Aorta (tissue), 5 donors: ENCODE measurements around the gene SETMAR. TPM values are rescaled to one million over a fixed set of nuclear protein-coding genes. Genes with fewer than 3 reads are reported as not detected.

Experiments
- ATAC-seq: fragments of 200-7000 bp; cut with Tn5 transposase; one replicate; pipeline ENCODE4 v1.9.1; 2022; ENCODE audit warnings: moderate library complexity; ENCODE audit not compliant: low FRiP score
- DNase-seq, 2 donors: peaks; one replicate each; pipeline ENCODE4 v3.0.0-alpha.2; 2020
- H3K27ac ChIP-seq, 2 donors: one replicate each; pipeline ENCODE4 v1.5.1; 2013; ENCODE audit warnings: low read length in 2 of 2, mild to moderate bottlenecking in 2 of 2, moderate library complexity in 2 of 2, control low read depth in 1 of 2, inconsistent platforms in 1 of 2, low read depth in 1 of 2
- H3K27me3 ChIP-seq, 2 donors: one replicate each; pipeline ENCODE4 v1.6.1; 2013; ENCODE audit warnings: control low read depth in 1 of 2, low read length in 1 of 2, mild to moderate bottlenecking in 1 of 2, moderate library complexity in 1 of 2; ENCODE audit not compliant: insufficient read depth in 2 of 2, control insufficient read depth in 1 of 2
- H3K36me3 ChIP-seq, 2 donors: one replicate each; pipeline ENCODE4 v1.6.1; 2013; ENCODE audit warnings: control low read depth in 1 of 2, low read length in 1 of 2, mild to moderate bottlenecking in 1 of 2; ENCODE audit not compliant: insufficient read depth in 2 of 2, control insufficient read depth in 1 of 2
- H3K4me1 ChIP-seq, 2 donors: one replicate each; pipeline ENCODE4 v1.6.1; 2013; ENCODE audit warnings: low read length in 2 of 2, control low read depth in 1 of 2, mild to moderate bottlenecking in 1 of 2, moderate library complexity in 1 of 2; ENCODE audit not compliant: insufficient read depth in 2 of 2, control insufficient read depth in 1 of 2
- H3K4me3 ChIP-seq, 2 donors: one replicate each; pipeline ENCODE4 v1.5.1; 2013; ENCODE audit warnings: low read length in 2 of 2, control low read depth in 1 of 2, mild to moderate bottlenecking in 1 of 2
- H3K9me3 ChIP-seq: one replicate; pipeline ENCODE4 v1.6.1; 2013; ENCODE audit warnings: mild to moderate bottlenecking, low read length; ENCODE audit not compliant: control insufficient read depth
- WGBS, 2 donors: extraction: QIAGEN DNeasy Blood & Tissue Kit; methylation state at CpG; one replicate each; pipeline ENCODE4 v1.1.7; 2013; 5-methylcytosine and 5-hydroxymethylcytosine counted together
- intact Hi-C, 2 donors: fragments of 100-400 bp; cut with DNase I; formaldehyde crosslinking; loops; one replicate each; pipeline versions ENCODE4 v1.14.2 to v1.15.0; 2022
- polyA plus RNA-seq, 2 donors: library from polyadenylated mRNA; stranded (reverse); fragments of 200-250 nt; gene quantifications; one replicate each; pipeline ENCODE4 v1.2.3, GENCODE V29; 2013
- total RNA-seq, 2 donors: library from RNA; stranded (reverse); fragmentation: NEBNext Ultra II Directional; extraction: Animal tissue kit (Norgen Biotek cat#: 25700); gene quantifications; one replicate each; pipeline ENCODE4 v1.2.1, GENCODE V29; 2021
- donor health status: healthy with polysubstance abuse.
- donor health status: Bipolar disorder and iron deficiency.
- donor health status: DM: no; HTN: no; CAD: no.
- donor health status: DM: no; HTN: no; CAD: no.
- donor health status: DM: yes; HTN: yes; CAD: no.

The SETMAR gene
- total and polyA plus RNA-seq, 4 donors: 15.7 to 30.2 (median 24.7) TPM

GRCh38 chr3:4306860-4307259 lies 3.7 kb downstream of the SETMAR start:
- no peaks in the 10 kb centered on the region for H3K27me3 ChIP-seq
- DNase-seq: no peak
- intact Hi-C loops: no loop called here
- 9 to 10% methylated on average over 2 of the region's 2 CpGs for WGBS, 2 donors
- H3K27ac ChIP-seq: peak overlapping the region; percentile 69 to 92
- peaks cover 2 to 3% of the 10 kb centered on the region in 2 donors for H3K36me3 ChIP-seq
- H3K4me3 ChIP-seq: no peak overlapping the region
- peaks cover 3 to 8% of the 10 kb centered on the region in 2 donors for H3K4me1 ChIP-seq
- peak; percentile 61 for ATAC-seq
- H3K9me3 ChIP-seq: no peaks in the 10 kb centered on the region

GRCh38 chr3:4309491-4310128 lies 6.4 kb downstream of the SETMAR start:
- no peak for ATAC-seq
- no peak overlapping the region for H3K27ac ChIP-seq
- intact Hi-C loops: no loop called here
- 86 to 89% methylated on average over 3 of the region's 3 CpGs for WGBS, 2 donors
- H3K36me3 ChIP-seq: peaks cover 7% of the 10 kb centered on the region in 2 donors
- no peak overlapping the region for H3K4me3 ChIP-seq
- DNase-seq: no peak
- H3K27me3 ChIP-seq: no peaks in the 10 kb centered on the region
- peaks cover 3 to 8% of the 10 kb centered on the region in 2 donors for H3K4me1 ChIP-seq
- H3K9me3 ChIP-seq: no peaks in the 10 kb centered on the region

GRCh38 chr3:4310971-4311370 lies 7.8 kb downstream of the SETMAR start:
- H3K9me3 ChIP-seq: no peaks in the 10 kb centered on the region
- no peak overlapping the region for H3K4me3 ChIP-seq
- peaks cover 3 to 8% of the 10 kb centered on the region in 2 donors for H3K4me1 ChIP-seq
- 48 to 76% methylated on average over 3 of the region's 3 CpGs for WGBS, 2 donors
- ATAC-seq: no peak
- H3K27ac ChIP-seq: no peak overlapping the region
- intact Hi-C loops: no loop called here
- no peak for DNase-seq
- H3K36me3 ChIP-seq: peaks cover 7% of the 10 kb centered on the region in 2 donors
- no peaks in the 10 kb centered on the region for H3K27me3 ChIP-seq

GRCh38 chr3:4311496-4311895 lies 8.3 kb downstream of the SETMAR start:
- intact Hi-C loops: no loop called here
- DNase-seq (no peak), ATAC-seq (no peak)
- Histone ChIP-seq H3K27me3 (no peaks in the 10 kb centered on the region), H3K36me3 (peaks cover 7% of the 10 kb centered on the region in 2 donors), H3K4me3 (no peak overlapping the region), H3K4me1 (peaks cover under 1 to 8% of the 10 kb centered on the region in 2 donors), H3K27ac (no peak overlapping the region), H3K9me3 (no peaks in the 10 kb centered on the region)

- ATAC-seq (no peak), DNase-seq (no peak)
- H3K36me3 ChIP-seq: peaks cover 7% of the 10 kb centered on the region in 2 donors
- WGBS, 2 donors: 90% methylated on average over 4 of the region's 4 CpGs
- intact Hi-C loops: no loop called here
- no peaks in the 10 kb centered on the region for H3K27me3 ChIP-seq
- no peak overlapping the region for H3K27ac ChIP-seq
- peaks cover 0 to 3% of the 10 kb centered on the region in 2 donors for H3K4me1 ChIP-seq
- peaks cover 1% of the 10 kb centered on the region for H3K9me3 ChIP-seq
- no peak overlapping the region for H3K4me3 ChIP-seq
Measured at GRCh38 chr3:4313606-4314293, 10.6 kb downstream of the SETMAR start.

- DNase-seq: no peak
- H3K4me1 ChIP-seq: peaks cover 0 to 3% of the 10 kb centered on the region in 2 donors
- H3K9me3 ChIP-seq: peaks cover 1% of the 10 kb centered on the region
- 70 to 72% methylated on average over 4 of the region's 4 CpGs for WGBS, 2 donors
- H3K27ac ChIP-seq: no peak overlapping the region
- H3K36me3 ChIP-seq: peaks cover 7% of the 10 kb centered on the region in 2 donors
- no peaks in the 10 kb centered on the region for H3K27me3 ChIP-seq
- intact Hi-C loops: no loop called here
- H3K4me3 ChIP-seq: no peak overlapping the region
- ATAC-seq: no peak
Measured at GRCh38 chr3:4314688-4315087, 11.5 kb downstream of the SETMAR start.

GRCh38 chr3:4320096-4320911 lies 17.1 kb downstream of the SETMAR start:
- no peaks in the 10 kb centered on the region for H3K27me3 ChIP-seq

GRCh38 chr3:4321732-4322131 lies 18.6 kb downstream of the SETMAR start:
- no peak overlapping the region for H3K4me3 ChIP-seq
- no peaks in the 10 kb centered on the region for H3K27me3 ChIP-seq
- intact Hi-C loops: no loop called here
- no peak overlapping the region for H3K27ac ChIP-seq
- H3K9me3 ChIP-seq: peaks cover under 1% of the 10 kb centered on the region
- ATAC-seq (no peak), DNase-seq (no peak)
- H3K36me3 ChIP-seq: no peaks in the 10 kb centered on the region
- WGBS, 2 donors: 55 to 68% methylated on average over 1 of the region's 1 CpG
- peaks cover 2% of the 10 kb centered on the region in 2 donors for H3K4me1 ChIP-seq

More at GRCh38 chr3:4320096-4320911, 17.1 kb downstream of the SETMAR start:
- H3K27ac ChIP-seq: no peak overlapping the region
- intact Hi-C loops: no loop called here
- H3K4me3 ChIP-seq: no peak overlapping the region
- H3K9me3 ChIP-seq: peaks cover 1% of the 10 kb centered on the region
- peaks cover 2% of the 10 kb centered on the region in 2 donors for H3K4me1 ChIP-seq
- no peak for DNase-seq
- ATAC-seq: no peak
- H3K36me3 ChIP-seq: no peaks in the 10 kb centered on the region
